ENCODE results near the gene C2CD4D.

DNA sequence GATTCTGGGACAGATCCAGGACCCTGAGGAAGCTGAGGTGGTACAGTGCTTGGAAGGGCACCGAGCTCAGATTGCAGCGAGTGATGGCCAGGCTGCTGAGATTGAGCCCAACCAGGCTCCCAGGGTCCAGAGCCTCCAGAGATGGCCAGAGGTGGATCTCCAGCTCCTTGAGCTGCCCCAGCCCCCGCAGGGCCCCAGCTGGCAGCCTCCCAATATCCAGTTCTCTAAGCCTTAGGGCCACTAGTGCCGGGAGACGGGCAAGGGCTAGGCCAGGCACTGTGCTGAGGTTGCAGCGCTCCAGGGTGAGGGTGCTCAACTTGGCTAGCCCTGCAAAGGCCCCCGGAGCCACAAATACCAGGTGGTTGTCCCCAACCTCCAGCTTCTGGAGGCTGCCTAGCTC lies 37.8 kb downstream of the C2CD4D start:
- no peak for TF ChIP-seq POLR2AphosphoS5 (IDR thresholded peaks at IDR 0.05; ENCODE audit: insufficient read depth in 1 of 2, low read depth in 1 of 2)
- TF ChIP-seq, protein P1, sequence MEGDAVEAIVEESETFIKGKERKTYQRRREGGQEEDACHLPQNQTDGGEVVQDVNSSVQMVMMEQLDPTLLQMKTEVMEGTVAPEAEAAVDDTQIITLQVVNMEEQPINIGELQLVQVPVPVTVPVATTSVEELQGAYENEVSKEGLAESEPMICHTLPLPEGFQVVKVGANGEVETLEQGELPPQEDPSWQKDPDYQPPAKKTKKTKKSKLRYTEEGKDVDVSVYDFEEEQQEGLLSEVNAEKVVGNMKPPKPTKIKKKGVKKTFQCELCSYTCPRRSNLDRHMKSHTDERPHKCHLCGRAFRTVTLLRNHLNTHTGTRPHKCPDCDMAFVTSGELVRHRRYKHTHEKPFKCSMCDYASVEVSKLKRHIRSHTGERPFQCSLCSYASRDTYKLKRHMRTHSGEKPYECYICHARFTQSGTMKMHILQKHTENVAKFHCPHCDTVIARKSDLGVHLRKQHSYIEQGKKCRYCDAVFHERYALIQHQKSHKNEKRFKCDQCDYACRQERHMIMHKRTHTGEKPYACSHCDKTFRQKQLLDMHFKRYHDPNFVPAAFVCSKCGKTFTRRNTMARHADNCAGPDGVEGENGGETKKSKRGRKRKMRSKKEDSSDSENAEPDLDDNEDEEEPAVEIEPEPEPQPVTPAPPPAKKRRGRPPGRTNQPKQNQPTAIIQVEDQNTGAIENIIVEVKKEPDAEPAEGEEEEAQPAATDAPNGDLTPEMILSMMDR (IDR thresholded peaks at IDR 0.05) = no peak
- TF ChIP-seq POLR2A (IDR thresholded peaks at IDR 0.05) = no peak
